ENCODE results near the gene MAN2B2. TPM values are rescaled to one million over a fixed set of nuclear protein-coding genes. Genes with fewer than 3 reads are reported as not detected.

Gene MAN2B2
- total RNA-seq, 1 experiment from 2014 or later, result 8.5 TPM

- Histone ChIP-seq H3K4me3 (ENCODE audit: low read length) (no peak overlapping the region), H3K27ac (ENCODE audit: low read length) (no peak overlapping the region), H3F3A (ENCODE audit: low read length, unreplicated experiment) (no peaks in the 10 kb centered on the region), H3K36me3 (ENCODE audit: low read depth, low read length) (no peaks in the 10 kb centered on the region), H4K20me1 (ENCODE audit: low read length) (no peaks in the 10 kb centered on the region), H3K4me1 (ENCODE audit: insufficient read depth, low read length) (no peaks in the 10 kb centered on the region), H3K79me2 (ENCODE audit: low read length) (no peaks in the 10 kb centered on the region), H2AFZ (ENCODE audit: low read length) (no peak overlapping the region), H3K9me2 (replicated peaks; ENCODE audit: low read length) (no peaks in the 10 kb centered on the region), H3K27me3 (ENCODE audit: low read length) (peaks cover 4% of the 10 kb centered on the region; the same call in 1 of the 2 replicates), H3K4me2 (ENCODE audit: low read length) (no peak overlapping the region), H3K9ac (ENCODE audit: low read length) (no peak overlapping the region), H3K9me3 (ENCODE audit: low read length) (no peaks in the 10 kb centered on the region)
- POLR2A ChIA-PET (ENCODE audit: unreplicated experiment), result no interaction called here
- TF ChIP-seq CTCF (conservative IDR thresholded peaks at IDR 0.05; ENCODE audit: low read depth, low read length) (no peak), EZH2 (IDR thresholded peaks at IDR 0.05; ENCODE audit: low read length, unreplicated experiment) (no peak), EZH2phosphoT487 (IDR thresholded peaks at IDR 0.05; ENCODE audit: borderline replicate concordance, low read length) (no peak)
- no TSS peak for BruUV-seq (replicated peaks)
- intact Hi-C loops (cut with micrococcal nuclease), result no loop called here
- DNase-seq (no peak), ATAC-seq (no peak)
- CTCF ChIA-PET, result no interaction called here
Observed at GRCh38 chr4:6529021-6529420, 46.0 kb upstream of the MAN2B2 start.

GRCh38 chr4:6530301-6530700 is 44.7 kb upstream of the MAN2B2 start:
- H3K9me2 ChIP-seq (replicated peaks; ENCODE audit: low read length), result no peaks in the 10 kb centered on the region
- H3K4me2 ChIP-seq (ENCODE audit: low read length), result no peak overlapping the region
- H3K4me1 ChIP-seq (ENCODE audit: insufficient read depth, low read length), result no peaks in the 10 kb centered on the region
- H3F3A ChIP-seq (ENCODE audit: low read length, unreplicated experiment), result no peaks in the 10 kb centered on the region
- H3K27ac ChIP-seq (ENCODE audit: low read length), result no peak overlapping the region
- TF ChIP-seq EZH2phosphoT487 (IDR thresholded peaks at IDR 0.05; ENCODE audit: borderline replicate concordance, low read length) (no peak), EZH2 (IDR thresholded peaks at IDR 0.05; ENCODE audit: low read length, unreplicated experiment) (no peak), CTCF (conservative IDR thresholded peaks at IDR 0.05; ENCODE audit: low read depth, low read length) (no peak)
- no TSS peak for BruUV-seq (replicated peaks)
- ATAC-seq (no peak), DNase-seq (no peak)
- peaks cover 4% of the 10 kb centered on the region; the same call in 1 of the 2 replicates for H3K27me3 ChIP-seq (ENCODE audit: low read length)
- no peaks in the 10 kb centered on the region for H3K36me3 ChIP-seq (ENCODE audit: low read depth, low read length)
- no peak overlapping the region for H3K4me3 ChIP-seq (ENCODE audit: low read length)
- CTCF ChIA-PET, result no interaction called here
- intact Hi-C loops (cut with micrococcal nuclease), result no loop called here
- H3K9ac ChIP-seq (ENCODE audit: low read length), result no peak overlapping the region
- POLR2A ChIA-PET (ENCODE audit: unreplicated experiment), result no interaction called here
- H3K9me3 ChIP-seq (ENCODE audit: low read length), result no peaks in the 10 kb centered on the region
- no peaks in the 10 kb centered on the region for H4K20me1 ChIP-seq (ENCODE audit: low read length)
- no peak overlapping the region for H2AFZ ChIP-seq (ENCODE audit: low read length)
- no peaks in the 10 kb centered on the region for H3K79me2 ChIP-seq (ENCODE audit: low read length)

GRCh38 chr4:6530964-6531363 is 44.0 kb upstream of the MAN2B2 start:
- H3K9me3 ChIP-seq (ENCODE audit: low read length), result no peaks in the 10 kb centered on the region
- no peak overlapping the region for H3K27ac ChIP-seq (ENCODE audit: low read length)
- CTCF ChIA-PET, result no interaction called here
- POLR2A ChIA-PET (ENCODE audit: unreplicated experiment), result no interaction called here
- no peak overlapping the region for H3K4me3 ChIP-seq (ENCODE audit: low read length)
- H3K9me2 ChIP-seq (replicated peaks; ENCODE audit: low read length), result no peaks in the 10 kb centered on the region
- H3K27me3 ChIP-seq (ENCODE audit: low read length), result peaks cover 4% of the 10 kb centered on the region; the same call in 1 of the 2 replicates
- no peak overlapping the region for H3K4me2 ChIP-seq (ENCODE audit: low read length)
- no peaks in the 10 kb centered on the region for H3K36me3 ChIP-seq (ENCODE audit: low read depth, low read length)
- ATAC-seq, result no peak
- H3K9ac ChIP-seq (ENCODE audit: low read length), result no peak overlapping the region
- H3K4me1 ChIP-seq (ENCODE audit: insufficient read depth, low read length), result no peaks in the 10 kb centered on the region
- TF ChIP-seq EZH2phosphoT487 (IDR thresholded peaks at IDR 0.05; ENCODE audit: borderline replicate concordance, low read length) (no peak), CTCF (conservative IDR thresholded peaks at IDR 0.05; ENCODE audit: low read depth, low read length) (no peak), EZH2 (IDR thresholded peaks at IDR 0.05; ENCODE audit: low read length, unreplicated experiment) (no peak)
- intact Hi-C loops (cut with micrococcal nuclease), result no loop called here
- H3F3A ChIP-seq (ENCODE audit: low read length, unreplicated experiment), result no peaks in the 10 kb centered on the region
- H2AFZ ChIP-seq (ENCODE audit: low read length), result no peak overlapping the region
- no peaks in the 10 kb centered on the region for H3K79me2 ChIP-seq (ENCODE audit: low read length)
- BruUV-seq (replicated peaks), result no TSS peak
- no peaks in the 10 kb centered on the region for H4K20me1 ChIP-seq (ENCODE audit: low read length)
- no peak for DNase-seq
